Measurements from ENCODE around the gene OR4X1.

- TF ChIP-seq CTCF (IDR thresholded peaks at IDR 0.05) (no peak), EP300 (IDR thresholded peaks at IDR 0.05) (no peak), POLR2A (IDR thresholded peaks at IDR 0.05) (no peak)
Observed at GRCh38 chr11:48307760-48308386, 44.2 kb downstream of the OR4X1 start.

Data from ovary (tissue), 3 donors.